ENCODE results near the gene NPR2.
A peak's percentile ranks its signal among the peaks of the same experiment; 100 is the strongest.

NPR2 gene

DNA sequence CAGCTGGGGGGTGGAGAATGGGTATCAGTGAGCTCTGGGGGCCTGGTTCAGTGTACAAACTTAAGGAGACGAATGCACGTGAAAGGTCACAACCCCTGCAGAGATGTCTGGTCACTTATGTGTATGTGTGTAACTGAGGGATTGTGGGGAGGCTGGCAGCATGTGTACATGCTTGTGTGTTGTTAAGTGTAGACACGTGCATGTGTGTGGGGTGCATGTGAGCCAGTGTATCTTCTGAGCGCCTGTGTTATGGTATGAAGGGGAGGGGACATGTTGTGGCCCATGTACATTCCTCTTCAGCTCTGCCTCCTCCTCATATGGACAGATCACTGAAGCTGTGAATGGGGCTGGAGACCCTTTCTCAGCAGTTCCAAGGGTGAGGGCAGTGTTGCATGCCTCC, 39.6 kb downstream of the NPR2 start:
- peaks cover 5% of the 10 kb centered on the region for H3K36me3 Mint-ChIP-seq (ENCODE audit: insufficient read depth)
- H3K4me1 Mint-ChIP-seq = peaks cover 43% of the 10 kb centered on the region
- DNase-seq (ENCODE audit: low spot score in 2 of 2) (no peak), ATAC-seq (replicated peaks; ENCODE audit: extremely low read depth, poor library complexity, severe bottlenecking) (no peak)
- no peaks in the 10 kb centered on the region for H3K27me3 Mint-ChIP-seq
- H3K4me3 Mint-ChIP-seq = no peak overlapping the region
- no peaks in the 10 kb centered on the region for H3K9me3 Mint-ChIP-seq
- H3K27ac Mint-ChIP-seq (ENCODE audit: low read depth) = no peak overlapping the region

DNA sequence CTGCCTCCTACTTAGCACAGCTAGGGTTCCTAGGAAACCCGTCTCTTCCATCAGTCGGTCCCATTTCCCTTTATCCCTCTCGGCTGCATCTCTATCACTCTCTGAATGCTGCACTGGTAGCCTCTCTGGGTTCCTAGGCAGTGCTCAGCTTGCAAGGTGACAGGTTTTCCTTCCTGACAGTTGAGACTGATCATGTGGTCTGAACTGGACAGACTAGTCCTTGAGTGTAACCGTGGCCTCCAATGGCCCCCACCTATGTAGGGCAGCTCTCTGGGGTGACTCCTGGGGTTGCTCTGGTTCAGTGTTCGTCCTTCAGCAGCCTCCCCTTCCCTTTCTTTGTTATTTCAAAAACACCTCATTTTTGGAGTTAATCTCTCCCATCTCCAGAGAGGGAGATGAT, 41.4 kb downstream of the NPR2 start:
- no peak overlapping the region for H3K4me3 Mint-ChIP-seq
- no peak for DNase-seq (ENCODE audit: low spot score in 2 of 2)
- no peak overlapping the region for H3K27ac Mint-ChIP-seq (ENCODE audit: low read depth)
- ATAC-seq (replicated peaks; ENCODE audit: extremely low read depth, poor library complexity, severe bottlenecking) = no peak
- no peaks in the 10 kb centered on the region for H3K27me3 Mint-ChIP-seq
- H3K4me1 Mint-ChIP-seq = peaks cover 41% of the 10 kb centered on the region
- H3K9me3 Mint-ChIP-seq = no peaks in the 10 kb centered on the region
- H3K36me3 Mint-ChIP-seq (ENCODE audit: insufficient read depth) = peaks cover 3% of the 10 kb centered on the region

DNA sequence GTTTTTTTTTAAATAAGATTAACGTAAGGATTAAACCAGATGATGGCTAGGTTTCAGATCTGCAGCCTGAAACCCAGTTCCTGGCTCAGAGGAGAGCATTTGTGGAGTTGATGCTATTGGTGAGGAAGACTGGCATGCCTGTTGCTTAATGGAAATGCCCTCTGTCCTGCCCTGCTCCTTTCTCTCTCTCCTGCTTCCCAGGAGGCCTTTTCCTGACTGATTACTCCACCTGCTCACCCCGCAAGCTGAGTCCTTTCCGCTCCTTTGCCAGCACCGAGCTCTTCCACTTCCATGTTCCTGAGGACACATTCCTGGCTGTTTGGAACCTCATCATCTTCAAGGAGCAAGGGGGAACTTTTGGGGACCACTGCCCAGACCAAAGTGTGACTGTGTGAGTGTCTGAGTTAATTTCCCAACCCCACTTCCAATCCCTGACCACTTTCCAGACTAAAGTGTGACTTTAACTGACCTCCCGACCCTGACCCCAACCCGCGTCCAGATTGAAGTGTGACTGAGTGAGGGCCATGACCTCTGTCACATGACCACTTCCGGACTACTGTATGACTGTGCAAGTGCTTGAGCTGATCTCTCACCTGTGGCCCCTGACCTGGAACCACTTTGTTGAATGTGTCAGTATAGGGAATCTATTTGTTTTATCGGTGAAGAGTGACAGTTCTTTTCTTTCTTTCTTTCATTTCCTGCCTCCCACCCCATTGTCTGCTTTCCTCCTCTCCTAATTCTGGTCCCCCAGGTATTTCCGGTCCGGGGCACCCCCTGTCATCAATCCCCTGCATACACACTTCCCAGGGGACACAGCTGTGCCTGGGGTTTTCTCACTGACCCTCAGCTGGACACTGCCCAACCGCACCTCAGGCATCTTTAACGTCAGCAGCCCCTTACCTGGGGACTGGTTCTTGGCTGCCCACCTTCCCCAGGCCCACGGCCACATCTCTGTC, 43.1 kb downstream of the NPR2 start:
- H3K4me1 Mint-ChIP-seq = peaks cover 29% of the 10 kb centered on the region
- no peak for DNase-seq (ENCODE audit: low spot score in 2 of 2)
- H3K4me3 Mint-ChIP-seq = no peak overlapping the region
- H3K27me3 Mint-ChIP-seq = no peaks in the 10 kb centered on the region
- H3K27ac Mint-ChIP-seq (ENCODE audit: low read depth) = no peak overlapping the region
- H3K9me3 Mint-ChIP-seq = no peaks in the 10 kb centered on the region
- ATAC-seq (replicated peaks; ENCODE audit: extremely low read depth, poor library complexity, severe bottlenecking) = no peak
- H3K36me3 Mint-ChIP-seq (ENCODE audit: insufficient read depth) = peaks cover 3% of the 10 kb centered on the region

DNA sequence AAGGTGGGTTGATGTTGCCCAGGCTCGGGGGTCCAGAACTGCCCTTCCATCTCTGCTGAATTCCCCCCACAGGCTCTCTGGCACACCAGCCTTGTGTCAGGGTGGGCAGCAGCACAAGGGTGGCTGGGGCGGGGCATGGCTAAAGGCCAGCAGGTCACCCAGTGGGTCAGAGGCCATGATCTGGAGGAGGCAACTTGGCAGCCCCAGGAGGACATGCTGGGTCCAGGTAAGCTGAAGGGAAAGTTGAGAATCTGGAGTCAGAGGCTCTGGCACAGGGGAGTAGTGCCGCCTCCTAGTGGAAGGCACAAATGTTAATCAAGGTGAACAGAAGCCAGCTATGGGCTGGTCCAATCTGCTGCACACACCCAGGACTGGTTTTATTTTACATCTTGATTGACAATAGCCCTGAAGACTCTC, 43.8 kb downstream of the NPR2 start:
- Mint-ChIP-seq H3K4me3 (no peak overlapping the region), H3K36me3 (ENCODE audit: insufficient read depth) (no peaks in the 10 kb centered on the region), H3K27ac (ENCODE audit: low read depth) (no peak overlapping the region), H3K4me1 (peaks cover 22% of the 10 kb centered on the region), H3K27me3 (no peaks in the 10 kb centered on the region), H3K9me3 (no peaks in the 10 kb centered on the region)
- ATAC-seq (replicated peaks; ENCODE audit: extremely low read depth, poor library complexity, severe bottlenecking) (no peak), DNase-seq (ENCODE audit: low spot score in 2 of 2) (no peak)

DNA sequence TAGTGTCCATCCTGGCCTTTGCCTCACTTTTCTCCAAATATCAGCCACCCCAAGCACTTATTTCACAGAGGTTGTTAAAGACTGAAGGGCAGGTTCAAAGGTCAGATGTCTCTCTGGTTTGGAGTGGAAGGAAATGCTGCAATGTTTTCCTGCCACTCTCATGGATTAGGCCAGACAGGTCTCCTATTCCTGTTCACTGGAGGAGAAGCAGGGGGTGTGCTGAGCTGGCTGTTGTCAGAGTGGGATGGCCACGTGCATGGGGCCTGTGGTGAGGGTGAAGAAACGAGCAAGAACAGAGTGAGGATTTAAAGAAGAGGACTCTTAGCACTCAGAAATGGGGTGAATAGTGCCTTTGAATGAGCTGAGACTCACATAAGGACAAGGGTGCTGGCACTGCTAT, 44.4 kb downstream of the NPR2 start:
- no peaks in the 10 kb centered on the region for H3K36me3 Mint-ChIP-seq (ENCODE audit: insufficient read depth)
- no peaks in the 10 kb centered on the region for H3K27me3 Mint-ChIP-seq
- peaks cover 17% of the 10 kb centered on the region for H3K4me1 Mint-ChIP-seq
- H3K27ac Mint-ChIP-seq (ENCODE audit: low read depth) = no peak overlapping the region
- DNase-seq (ENCODE audit: low spot score in 2 of 2) (no peak), ATAC-seq (replicated peaks; ENCODE audit: extremely low read depth, poor library complexity, severe bottlenecking) (no peak)
- H3K4me3 Mint-ChIP-seq = no peak overlapping the region
- H3K9me3 Mint-ChIP-seq = no peaks in the 10 kb centered on the region

DNA sequence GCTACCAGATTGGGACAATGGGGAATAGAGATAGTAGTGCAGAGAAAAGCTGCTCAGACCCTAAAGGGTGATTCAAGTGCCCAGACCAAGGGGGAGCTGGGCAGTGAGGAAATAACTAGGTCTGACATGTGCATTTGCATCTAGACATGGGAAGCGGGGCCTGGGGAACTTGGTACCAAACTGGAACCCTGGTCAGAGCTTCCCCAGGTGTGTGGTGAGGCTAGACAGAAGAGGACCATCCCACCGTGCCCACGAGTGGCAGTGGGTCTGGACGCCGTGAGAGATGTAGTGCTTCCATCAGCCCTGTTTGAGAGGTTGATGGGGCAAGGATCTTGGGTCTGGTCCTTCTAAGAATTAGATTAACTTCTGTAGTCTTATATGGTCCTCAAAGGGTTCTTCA, 45.2 kb downstream of the NPR2 start:
- no peak overlapping the region for H3K27ac Mint-ChIP-seq (ENCODE audit: low read depth)

DNA sequence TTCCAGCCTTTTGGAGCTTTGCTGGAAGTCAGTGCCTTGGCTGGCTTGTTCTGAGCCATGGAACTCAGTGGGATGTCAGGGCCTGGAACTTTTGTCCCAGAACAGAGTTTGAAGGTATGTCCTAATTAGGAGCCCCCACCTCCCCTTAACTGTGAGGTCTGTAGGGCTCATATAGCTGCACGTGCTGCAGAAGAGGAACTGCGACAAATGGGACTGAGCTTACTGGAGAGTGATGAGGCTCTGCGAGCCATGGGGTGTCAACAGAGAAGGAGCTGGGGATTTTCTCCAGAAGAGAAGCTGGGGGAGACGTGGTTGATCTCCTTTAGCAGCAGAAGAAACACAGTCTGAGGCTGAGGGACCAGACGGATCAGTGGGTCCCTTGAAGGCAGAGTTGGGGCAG, 48.5 kb downstream of the NPR2 start:
- H3K27me3 Mint-ChIP-seq = no peaks in the 10 kb centered on the region
- ATAC-seq (replicated peaks; ENCODE audit: extremely low read depth, poor library complexity, severe bottlenecking) = no peak
- H3K36me3 Mint-ChIP-seq (ENCODE audit: insufficient read depth) = peaks cover 3% of the 10 kb centered on the region
- no peak overlapping the region for H3K4me3 Mint-ChIP-seq
- H3K4me1 Mint-ChIP-seq = peaks cover 8% of the 10 kb centered on the region
- no peaks in the 10 kb centered on the region for H3K9me3 Mint-ChIP-seq
- no peak overlapping the region for H3K27ac Mint-ChIP-seq (ENCODE audit: low read depth)
- no peak for DNase-seq (ENCODE audit: low spot score in 2 of 2)

More for the DNA sequence above, 45.2 kb downstream of the NPR2 start:
- H3K27me3 Mint-ChIP-seq = no peaks in the 10 kb centered on the region
- ATAC-seq (replicated peaks; ENCODE audit: extremely low read depth, poor library complexity, severe bottlenecking) (no peak), DNase-seq (ENCODE audit: low spot score in 2 of 2) (no peak)
- H3K36me3 Mint-ChIP-seq (ENCODE audit: insufficient read depth) = peaks cover 2% of the 10 kb centered on the region
- peaks cover 10% of the 10 kb centered on the region for H3K4me1 Mint-ChIP-seq
- H3K9me3 Mint-ChIP-seq = no peaks in the 10 kb centered on the region
- no peak overlapping the region for H3K4me3 Mint-ChIP-seq

DNA sequence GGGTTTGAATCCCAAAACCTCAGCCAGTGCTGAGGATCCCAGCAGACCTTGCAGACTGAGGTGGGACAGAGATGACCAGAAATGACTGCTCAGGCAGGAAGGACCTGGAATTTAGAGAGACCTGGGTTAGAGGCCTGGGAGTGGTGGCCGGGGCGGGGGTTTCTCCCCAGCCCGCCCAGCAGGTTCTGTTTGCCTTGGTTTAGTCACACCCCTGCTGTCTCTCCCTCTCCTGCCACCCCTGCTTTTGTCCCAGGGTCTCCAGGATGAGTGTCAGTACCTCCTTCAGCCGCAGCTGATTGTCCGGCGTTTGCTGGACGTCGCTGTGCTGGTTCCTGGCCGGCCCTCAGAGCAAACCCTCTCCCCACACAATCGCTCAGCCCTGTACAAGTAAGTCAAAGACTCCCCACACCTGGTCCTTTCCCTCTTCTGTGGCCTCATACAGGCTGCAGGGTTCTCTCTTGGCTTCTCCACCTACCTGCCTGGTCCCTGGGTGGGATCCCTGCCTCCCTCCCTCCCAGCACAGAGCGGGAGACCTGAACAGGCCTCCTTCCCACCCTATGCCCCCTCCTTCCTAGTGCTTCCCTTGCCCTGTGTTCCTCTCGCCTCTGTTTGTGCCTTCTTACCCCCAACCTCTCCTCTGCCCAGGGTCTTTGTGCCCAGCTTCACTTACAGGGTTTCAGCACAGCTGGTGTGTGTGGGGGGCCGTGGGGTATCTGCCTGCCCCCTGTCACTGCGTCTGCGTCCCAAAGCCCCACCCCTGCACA, 49.7 kb downstream of the NPR2 start:
- ATAC-seq (replicated peaks; ENCODE audit: extremely low read depth, poor library complexity, severe bottlenecking) (no peak), DNase-seq (ENCODE audit: low spot score in 2 of 2) (no peak)
- H3K4me1 Mint-ChIP-seq = peaks cover 16% of the 10 kb centered on the region
- no peaks in the 10 kb centered on the region for H3K9me3 Mint-ChIP-seq
- no peak overlapping the region for H3K27ac Mint-ChIP-seq (ENCODE audit: low read depth)
- no peaks in the 10 kb centered on the region for H3K27me3 Mint-ChIP-seq
- H3K4me3 Mint-ChIP-seq = no peak overlapping the region
- peaks cover 4% of the 10 kb centered on the region for H3K36me3 Mint-ChIP-seq (ENCODE audit: insufficient read depth)

DNA sequence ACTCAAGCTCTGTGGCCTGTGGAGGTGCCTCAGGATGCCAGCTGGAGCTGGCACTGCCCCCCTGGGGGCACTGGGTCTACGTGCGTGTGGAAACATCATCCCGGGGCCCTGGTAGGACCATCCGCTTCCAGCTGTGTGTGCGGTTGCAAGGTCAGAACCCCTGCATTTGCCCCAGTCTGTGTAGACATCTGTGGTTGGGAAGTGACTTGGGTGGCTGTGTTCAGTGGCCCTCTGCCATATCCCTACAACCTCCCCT, 50.2 kb downstream of the NPR2 start:
- Mint-ChIP-seq H3K27me3 (no peaks in the 10 kb centered on the region), H3K27ac (ENCODE audit: low read depth) (no peak overlapping the region), H3K4me3 (no peak overlapping the region), H3K4me1 (peaks cover 16% of the 10 kb centered on the region), H3K36me3 (ENCODE audit: insufficient read depth) (peaks cover 4% of the 10 kb centered on the region), H3K9me3 (no peaks in the 10 kb centered on the region)
- ATAC-seq (replicated peaks; ENCODE audit: extremely low read depth, poor library complexity, severe bottlenecking) (no peak), DNase-seq (ENCODE audit: low spot score in 2 of 2) (no peak)

DNA sequence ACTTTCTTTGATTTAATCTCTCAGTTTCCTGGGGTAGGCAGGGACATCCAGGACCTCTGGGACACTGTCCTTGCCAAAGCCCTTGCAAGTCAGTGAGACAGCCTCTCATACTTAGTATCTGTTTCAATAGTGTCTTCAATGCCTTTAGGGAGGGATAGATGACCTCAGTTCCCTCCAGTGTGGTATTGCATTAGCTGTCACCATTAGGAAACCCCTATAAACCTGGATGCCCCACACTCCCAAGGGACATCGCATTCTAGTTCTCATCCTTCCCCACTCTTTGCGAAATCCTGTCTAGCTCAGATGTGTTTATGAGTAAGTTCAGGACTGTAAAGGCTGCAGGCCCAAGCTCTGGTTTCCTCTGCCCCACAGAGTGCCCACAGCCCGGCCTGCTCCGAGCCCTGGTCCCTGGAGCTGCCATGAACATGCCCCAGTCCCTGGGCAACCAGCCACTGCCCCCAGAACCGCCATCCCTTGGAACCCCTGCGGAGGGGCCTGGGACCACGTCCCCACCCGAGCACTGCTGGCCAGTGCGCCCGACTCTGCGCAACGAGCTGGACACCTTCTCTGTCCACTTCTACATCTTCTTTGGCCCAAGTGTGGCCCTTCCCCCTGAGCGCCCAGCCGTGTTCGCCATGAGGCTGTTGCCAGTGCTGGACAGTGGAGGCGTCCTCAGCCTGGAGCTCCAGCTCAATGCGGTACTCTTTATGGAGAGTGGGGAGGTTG, 50.8 kb downstream of the NPR2 start:
- Mint-ChIP-seq H3K27me3 (no peaks in the 10 kb centered on the region), H3K36me3 (ENCODE audit: insufficient read depth) (peaks cover 4% of the 10 kb centered on the region), H3K27ac (ENCODE audit: low read depth) (no peak overlapping the region), H3K9me3 (no peaks in the 10 kb centered on the region), H3K4me3 (no peak overlapping the region), H3K4me1 (peaks cover 16% of the 10 kb centered on the region)
- DNase-seq (ENCODE audit: low spot score in 2 of 2) (no peak), ATAC-seq (replicated peaks; ENCODE audit: extremely low read depth, poor library complexity, severe bottlenecking) (no peak)

DNA sequence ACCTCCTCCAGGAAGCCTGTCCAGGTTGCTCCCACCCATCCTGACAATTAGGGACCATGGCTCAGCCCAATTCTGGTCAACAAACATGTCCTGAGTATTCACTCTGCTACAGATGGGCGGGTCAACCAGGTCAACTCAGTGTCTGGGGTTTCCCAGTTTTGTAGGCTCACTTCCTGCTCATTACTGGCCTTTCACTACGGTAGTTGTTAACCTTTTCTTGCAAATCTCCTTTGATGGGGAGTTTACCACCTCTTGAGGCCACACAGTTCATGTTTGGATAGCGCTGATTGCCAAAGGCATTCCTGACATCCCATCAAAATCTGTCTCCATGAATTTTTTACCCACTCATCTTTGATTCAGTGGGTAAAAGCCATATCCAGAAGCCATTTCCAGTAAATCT, 51.4 kb downstream of the NPR2 start:
- H3K36me3 Mint-ChIP-seq (ENCODE audit: insufficient read depth) = peaks cover 4% of the 10 kb centered on the region
- no peak for DNase-seq (ENCODE audit: low spot score in 2 of 2)
- H3K4me1 Mint-ChIP-seq = peaks cover 16% of the 10 kb centered on the region
- H3K27me3 Mint-ChIP-seq = no peaks in the 10 kb centered on the region
- no peak for ATAC-seq (replicated peaks; ENCODE audit: extremely low read depth, poor library complexity, severe bottlenecking)
- H3K9me3 Mint-ChIP-seq = no peaks in the 10 kb centered on the region
- no peak overlapping the region for H3K27ac Mint-ChIP-seq (ENCODE audit: low read depth)
- no peak overlapping the region for H3K4me3 Mint-ChIP-seq

DNA sequence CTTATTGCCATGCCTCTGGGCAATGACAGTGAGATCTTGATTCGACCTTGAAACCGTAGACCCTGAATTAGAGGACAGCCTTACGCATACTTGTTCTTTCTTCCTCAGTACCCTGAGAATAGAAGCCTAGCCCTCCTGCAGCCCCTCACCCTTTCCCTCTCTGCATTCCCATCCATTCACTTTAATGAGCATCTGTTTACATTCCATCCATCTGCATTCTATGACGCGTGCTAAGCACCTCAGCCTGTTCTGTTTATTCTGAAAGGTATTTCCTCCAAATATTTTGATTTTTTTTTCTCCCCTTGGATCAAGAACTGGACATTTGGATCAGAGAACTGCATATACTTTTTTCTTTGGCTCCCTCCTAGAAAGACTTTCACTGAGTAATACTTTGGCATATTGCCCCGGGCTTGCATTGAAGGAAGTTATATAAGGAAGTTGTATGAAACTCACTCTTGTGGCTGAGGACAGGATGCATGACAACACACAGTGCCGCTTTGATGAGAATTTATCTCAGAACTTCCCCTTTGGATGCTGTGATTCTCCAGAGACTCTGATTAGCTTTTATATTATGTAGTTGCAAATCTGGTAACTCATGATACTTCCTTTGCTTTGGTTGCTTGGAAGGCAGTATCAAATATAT, 53.4 kb downstream of the NPR2 start:
- H3K4me1 Mint-ChIP-seq = peaks cover 16% of the 10 kb centered on the region

More for the DNA sequence above, 53.4 kb downstream of the NPR2 start:
- Mint-ChIP-seq H3K36me3 (ENCODE audit: insufficient read depth) (peaks cover 4% of the 10 kb centered on the region), H3K27me3 (no peaks in the 10 kb centered on the region), H3K9me3 (no peaks in the 10 kb centered on the region), H3K27ac (ENCODE audit: low read depth) (no peak overlapping the region), H3K4me3 (no peak overlapping the region)
- no peak for DNase-seq (ENCODE audit: low spot score in 2 of 2)
- ATAC-seq (replicated peaks; ENCODE audit: extremely low read depth, poor library complexity, severe bottlenecking) = peak; percentile 90

All from central memory CD8-positive, alpha-beta T cell (primary cell).